GM23248 (cell line): ENCODE results near the gene DLG2.

Experiments used
- EZH2 ChIP-seq: fragments of 200-600 bp; sonication (generic); IDR thresholded peaks from 2 replicates; pipeline ENCODE4 v1.6.1; 2018; ENCODE audit warnings: antibody characterized with exemption, mild to moderate bottlenecking; ENCODE audit not compliant: insufficient read depth, poor library complexity, severe bottlenecking
- EZH2phosphoT487 ChIP-seq: fragments of 200-600 bp; sonication (generic); IDR thresholded peaks from 2 replicates; pipeline ENCODE4 v1.6.1; 2018; ENCODE audit warnings: antibody characterized with exemption, moderate library complexity, mild to moderate bottlenecking, low read depth; ENCODE audit not compliant: insufficient read depth

DNA sequence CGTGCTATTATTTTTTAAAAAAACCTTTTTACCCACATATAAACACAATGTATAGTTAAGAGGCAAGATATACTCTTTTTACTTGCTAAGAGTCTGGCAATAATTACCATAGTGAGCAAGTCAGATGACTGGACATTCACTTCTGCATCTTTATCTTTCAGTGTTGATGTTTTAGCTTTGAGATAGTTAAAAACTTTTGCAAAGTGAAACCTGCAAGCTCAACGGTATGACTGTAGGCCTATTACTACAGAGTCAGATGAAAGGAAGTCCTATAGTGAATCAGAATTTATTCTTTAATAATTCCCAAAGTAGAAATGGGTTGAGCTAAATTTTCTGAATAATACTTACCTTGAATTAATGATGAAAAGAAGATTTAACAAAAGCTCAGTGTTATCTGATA is 2104.2 kb downstream of the DLG2 start:
- no peak for TF ChIP-seq EZH2
- no peak for TF ChIP-seq EZH2phosphoT487
